Right hindlimb (tissue), 1 donor: ENCODE results near the gene RTP1.
"Not testable (repeated sequence)": the region's sequence is repeated elsewhere in the genome, so short reads cannot be mapped to it uniquely, and the experiment has no call there.

Experiments used
- DNase-seq: peaks from one replicate; pipeline ENCODE4 v3.0.0-alpha.2; 2018

Gene RTP1

GRCh38 chr3:187199463-187200050 is 2.3 kb downstream of the RTP1 start:
- not testable (repeated sequence) for DNase-seq

- no peak for DNase-seq
These were observed 8.4 kb downstream of the RTP1 start for GRCh38 chr3:187205683-187206082.

GRCh38 chr3:187207062-187207461 is 9.8 kb downstream of the RTP1 start:
- no peak for DNase-seq

GRCh38 chr3:187207624-187208023 is 10.3 kb downstream of the RTP1 start:
- no peak for DNase-seq

GRCh38 chr3:187208159-187208558 is 10.9 kb downstream of the RTP1 start:
- no peak for DNase-seq

- no peak for DNase-seq
These were observed 12.2 kb downstream of the RTP1 start for GRCh38 chr3:187209491-187209890.

GRCh38 chr3:187210091-187210490 is 12.8 kb downstream of the RTP1 start:
- no peak for DNase-seq

GRCh38 chr3:187210545-187211327 is 13.4 kb downstream of the RTP1 start:
- no peak for DNase-seq

GRCh38 chr3:187211532-187212195 is 14.4 kb downstream of the RTP1 start:
- no peak for DNase-seq

GRCh38 chr3:187212196-187212545 is 14.9 kb downstream of the RTP1 start:
- DNase-seq = no peak

GRCh38 chr3:187212705-187213104 is 15.4 kb downstream of the RTP1 start:
- DNase-seq = no peak

- DNase-seq = no peak
These were observed 16.3 kb downstream of the RTP1 start for GRCh38 chr3:187213616-187214015.

- DNase-seq = no peak
These were observed 18.2 kb downstream of the RTP1 start for GRCh38 chr3:187215460-187215859.

- DNase-seq = no peak
These were observed 25.5 kb downstream of the RTP1 start for GRCh38 chr3:187222801-187223200.

- DNase-seq = no peak
These were observed 26.5 kb downstream of the RTP1 start for GRCh38 chr3:187223799-187224198.

GRCh38 chr3:187227658-187228258 is 30.5 kb downstream of the RTP1 start:
- DNase-seq = no peak

GRCh38 chr3:187228740-187229139 is 31.5 kb downstream of the RTP1 start:
- DNase-seq = no peak

GRCh38 chr3:187230011-187230410 is 32.7 kb downstream of the RTP1 start:
- no peak for DNase-seq

GRCh38 chr3:187236962-187237361 is 39.7 kb downstream of the RTP1 start:
- no peak for DNase-seq

- no peak for DNase-seq
These were observed 40.5 kb downstream of the RTP1 start for GRCh38 chr3:187237741-187238140.

GRCh38 chr3:187238239-187238638 is 41.0 kb downstream of the RTP1 start:
- DNase-seq = no peak

- not testable (repeated sequence) for DNase-seq
These were observed 41.5 kb downstream of the RTP1 start for GRCh38 chr3:187238835-187239234.

- DNase-seq = no peak
These were observed 45.1 kb downstream of the RTP1 start for GRCh38 chr3:187242435-187242834.

GRCh38 chr3:187242900-187243299 is 45.6 kb downstream of the RTP1 start:
- DNase-seq = no peak
